ENCODE data around the gene LNX2.

Gene LNX2

DNA sequence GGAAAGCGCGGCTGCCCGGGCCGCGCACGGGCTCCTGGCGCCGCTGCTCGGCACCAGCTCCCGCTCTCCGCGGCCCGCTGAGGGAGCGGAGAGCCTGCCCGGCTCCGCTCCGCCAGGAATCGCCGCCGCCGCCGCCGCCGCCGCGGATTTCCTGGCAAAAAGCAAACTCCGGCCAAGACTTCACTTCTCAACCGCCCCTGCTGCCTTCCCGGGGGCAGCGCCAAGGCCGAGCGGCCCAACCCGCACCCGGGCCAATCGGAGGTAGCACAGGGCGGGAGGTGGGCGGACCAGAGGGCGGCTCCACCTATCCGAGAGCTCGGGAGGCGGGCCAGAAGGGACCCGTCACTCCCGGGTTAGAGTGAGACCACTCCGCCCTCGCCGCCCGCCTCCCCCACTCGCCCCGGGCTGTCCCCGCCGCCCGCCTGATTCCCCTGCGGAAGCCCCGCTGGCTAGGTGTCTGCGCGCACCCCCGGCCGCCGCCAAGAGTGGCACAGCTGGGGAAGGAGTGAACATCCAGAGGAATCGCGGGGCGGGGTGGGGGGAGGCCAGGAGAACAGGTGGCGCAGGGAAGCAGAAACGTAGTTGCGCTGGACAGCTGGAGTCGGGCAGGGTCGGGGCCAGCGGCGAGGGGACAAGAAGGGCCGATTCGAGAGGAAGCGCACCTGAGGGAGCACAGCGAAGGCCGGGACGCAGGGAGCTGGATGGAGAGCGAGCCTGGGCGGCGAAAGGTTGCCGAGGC, at the start of gene LNX2:
TSS of gene LNX2 (minus strand) at position 153 of the 739 bp plus-strand sequence. CDS start 38,826 bp downstream, outside the sequence.
- peak; percentile 96 for DNase-seq

DNA sequence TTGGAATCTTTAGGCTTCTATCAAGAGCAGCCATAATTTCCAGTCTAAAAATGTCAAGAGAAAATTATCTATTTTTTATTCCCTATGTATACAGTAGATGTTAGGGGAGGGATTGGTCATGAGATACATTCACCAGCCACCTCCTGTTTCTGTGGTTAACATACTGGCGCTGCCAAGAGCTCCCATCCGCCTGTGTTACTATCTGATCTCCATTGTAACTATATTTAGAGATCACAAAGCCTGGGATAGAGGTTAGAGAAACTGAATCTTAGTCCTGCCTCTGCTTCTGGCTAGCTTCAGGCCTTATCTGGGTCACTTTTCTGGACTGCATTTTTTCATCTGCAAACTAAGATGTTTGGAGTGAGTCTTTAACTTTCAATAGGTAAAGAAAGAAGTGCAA, 47.6 kb upstream of the LNX2 start:
- DNase-seq: no peak

DNA sequence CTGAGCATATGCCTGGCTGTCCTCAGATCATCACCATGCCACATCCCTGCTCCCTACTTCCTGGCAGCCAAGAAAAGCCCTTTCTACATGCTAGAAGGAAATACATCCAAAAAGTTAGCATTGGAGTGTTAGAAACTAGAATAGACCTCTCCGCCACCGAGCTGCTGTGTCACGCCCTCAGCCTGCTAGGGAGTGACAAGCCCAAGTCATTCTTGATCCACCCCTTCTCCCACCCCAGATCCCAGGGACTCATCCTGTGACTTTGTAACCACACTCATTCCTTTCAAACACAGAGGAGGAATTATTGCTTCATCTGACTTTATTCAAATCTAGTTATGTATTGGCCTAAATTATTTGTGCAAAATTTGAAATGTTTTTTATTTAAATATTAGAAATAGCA, 46.6 kb upstream of the LNX2 start:
- no peak for DNase-seq

- no peak for DNase-seq
These were observed 45.4 kb upstream of the LNX2 start for GRCh38 chr13:27665761-27666160.

DNA sequence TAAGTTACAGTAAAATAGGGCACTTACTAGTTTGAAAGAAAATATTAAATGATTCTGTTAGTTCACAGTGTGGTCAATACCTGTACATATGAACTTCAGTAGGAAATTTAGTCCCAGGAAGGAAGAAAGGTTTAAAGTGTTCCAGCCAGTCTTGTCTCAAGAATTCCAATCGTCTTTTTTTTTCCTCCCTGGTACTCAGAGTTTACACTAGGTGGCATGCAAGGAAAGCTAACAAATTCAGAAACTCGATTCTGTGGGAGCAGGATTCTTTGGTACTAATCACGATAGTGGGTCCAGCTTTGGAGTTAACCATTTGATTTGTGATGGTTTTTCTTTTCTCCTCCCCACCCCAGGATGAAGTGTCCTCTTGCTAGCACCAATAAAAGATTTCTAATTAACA, 45.0 kb upstream of the LNX2 start:
- DNase-seq: peak; percentile 8

DNA sequence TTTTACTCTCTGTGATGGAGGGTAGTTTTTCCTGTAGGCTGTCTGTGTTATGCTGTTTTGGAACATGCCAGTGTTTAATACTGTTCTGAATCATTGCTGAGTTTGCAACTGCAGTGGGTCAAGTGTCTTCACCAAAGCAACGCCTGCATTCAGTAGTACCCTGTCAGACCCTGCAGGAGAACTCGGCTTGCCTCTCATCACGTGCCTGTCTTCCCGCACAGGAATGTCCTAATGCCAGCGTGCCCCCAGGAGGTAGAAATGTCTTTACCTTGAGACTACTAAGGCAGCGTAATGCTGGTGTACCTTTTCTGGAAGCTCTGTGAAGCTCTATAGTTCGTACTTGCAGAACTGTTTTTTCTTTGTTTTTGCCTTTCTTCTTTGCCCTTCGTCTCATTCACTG, 43.6 kb upstream of the LNX2 start:
- no peak for DNase-seq

- DNase-seq: peak; percentile 2
These were observed 42.6 kb upstream of the LNX2 start for GRCh38 chr13:27662738-27663470.

DNA sequence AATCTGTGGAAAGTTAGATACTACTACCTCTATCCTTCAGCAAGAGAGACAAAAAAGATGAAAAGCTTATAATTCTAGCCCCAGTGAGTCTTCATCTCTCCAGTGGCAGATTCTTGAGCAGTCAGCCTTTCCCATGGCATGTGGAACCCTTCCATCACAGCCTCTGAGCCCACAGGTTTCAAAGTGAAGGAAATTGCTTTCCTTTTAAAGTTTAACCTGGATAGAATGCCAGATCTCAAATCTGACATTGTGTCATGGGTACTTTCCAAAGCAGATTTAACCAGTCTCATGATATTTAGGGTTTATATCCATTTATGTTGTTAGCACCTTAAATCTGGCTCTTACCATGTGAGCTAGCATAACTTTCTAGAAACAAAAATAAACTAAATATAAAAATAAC, 40.7 kb upstream of the LNX2 start:
- no peak for DNase-seq

DNA sequence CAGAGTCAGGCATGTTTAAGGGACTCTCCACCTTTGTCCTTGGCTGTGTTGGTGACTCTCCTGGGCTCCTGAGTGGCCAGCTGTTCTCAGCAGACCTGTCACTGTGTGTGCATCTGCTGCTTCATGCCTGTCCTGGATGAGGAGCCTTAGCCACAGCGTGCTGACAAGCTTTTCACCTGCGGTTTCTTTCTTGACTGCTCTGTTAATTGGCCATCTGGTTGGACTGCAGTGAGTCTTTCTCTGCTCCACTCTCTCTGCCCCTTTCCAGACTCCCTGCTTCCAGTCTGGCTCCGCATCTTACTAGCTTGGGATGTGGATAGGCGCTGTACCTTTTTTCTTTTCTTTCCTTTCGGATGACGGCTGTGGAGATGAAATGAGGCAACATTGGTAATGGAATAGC, 40.2 kb upstream of the LNX2 start:
- peak; percentile 86 for DNase-seq

- DNase-seq: peak; percentile 80
These were observed 39.0 kb upstream of the LNX2 start for GRCh38 chr13:27659145-27659865.

- DNase-seq: no peak
These were observed 38.2 kb upstream of the LNX2 start for GRCh38 chr13:27658546-27658945.

DNA sequence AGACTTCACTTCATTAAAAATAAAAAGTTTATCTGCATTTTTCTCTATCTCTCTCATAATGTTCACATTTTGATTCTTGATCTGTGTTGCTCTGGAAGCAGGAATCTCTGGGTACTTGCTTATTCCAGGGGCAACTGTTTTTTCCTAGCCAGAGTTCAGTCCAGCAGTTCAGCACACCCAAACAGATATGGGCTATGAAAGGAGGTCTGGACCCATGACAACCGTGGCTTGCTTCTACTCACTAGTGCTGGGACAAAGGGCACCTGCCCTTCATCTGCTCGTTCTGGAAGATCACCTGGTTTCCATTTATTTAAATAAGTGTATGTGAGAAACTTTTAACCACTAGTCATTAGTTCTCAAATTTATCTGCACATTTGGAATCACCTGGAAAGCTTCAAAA, 37.4 kb upstream of the LNX2 start:
- DNase-seq: no peak

GRCh38 chr13:27654816-27655215, 34.5 kb upstream of the LNX2 start:
- no peak for DNase-seq

DNA sequence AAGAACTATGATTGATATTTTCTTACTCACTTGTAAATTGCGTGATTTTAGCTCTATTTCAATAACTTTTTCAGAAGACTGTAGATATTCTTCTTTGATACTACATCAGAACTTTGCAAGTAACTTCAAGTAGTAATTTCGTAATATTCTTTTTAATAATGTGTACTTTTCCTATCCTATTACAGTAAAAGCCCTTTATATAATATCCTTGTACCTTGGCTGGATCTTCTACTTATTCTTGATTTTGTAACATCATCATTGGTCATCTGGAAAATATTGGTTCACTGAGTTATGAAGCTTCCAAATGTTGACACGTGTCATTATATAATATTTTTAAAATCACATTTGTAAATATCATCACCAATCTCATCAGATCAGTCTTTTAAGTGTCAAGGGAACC, 33.7 kb upstream of the LNX2 start:
- DNase-seq: no peak

- no peak for DNase-seq
These were observed 30.0 kb upstream of the LNX2 start for GRCh38 chr13:27650312-27650711.

DNA sequence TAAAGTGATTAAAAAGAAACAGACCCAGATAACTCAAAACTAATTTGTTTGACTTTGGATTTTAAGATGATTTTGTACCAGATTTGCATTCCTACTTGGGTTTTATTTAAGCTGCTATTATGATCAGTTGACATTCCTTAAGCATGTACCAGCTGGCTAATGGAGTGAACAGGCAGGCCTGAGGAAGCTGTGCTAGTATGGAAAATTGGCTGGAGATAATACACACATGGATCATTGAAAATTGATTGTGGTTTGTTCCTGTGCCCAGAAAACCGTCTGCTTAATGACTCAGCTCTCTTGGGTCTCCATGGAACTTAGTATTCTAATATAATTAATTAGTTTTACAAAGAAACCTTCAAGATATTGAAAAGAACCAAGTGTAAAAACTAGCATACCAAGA, 24.0 kb upstream of the LNX2 start:
- peak; percentile 17 for DNase-seq

DNA sequence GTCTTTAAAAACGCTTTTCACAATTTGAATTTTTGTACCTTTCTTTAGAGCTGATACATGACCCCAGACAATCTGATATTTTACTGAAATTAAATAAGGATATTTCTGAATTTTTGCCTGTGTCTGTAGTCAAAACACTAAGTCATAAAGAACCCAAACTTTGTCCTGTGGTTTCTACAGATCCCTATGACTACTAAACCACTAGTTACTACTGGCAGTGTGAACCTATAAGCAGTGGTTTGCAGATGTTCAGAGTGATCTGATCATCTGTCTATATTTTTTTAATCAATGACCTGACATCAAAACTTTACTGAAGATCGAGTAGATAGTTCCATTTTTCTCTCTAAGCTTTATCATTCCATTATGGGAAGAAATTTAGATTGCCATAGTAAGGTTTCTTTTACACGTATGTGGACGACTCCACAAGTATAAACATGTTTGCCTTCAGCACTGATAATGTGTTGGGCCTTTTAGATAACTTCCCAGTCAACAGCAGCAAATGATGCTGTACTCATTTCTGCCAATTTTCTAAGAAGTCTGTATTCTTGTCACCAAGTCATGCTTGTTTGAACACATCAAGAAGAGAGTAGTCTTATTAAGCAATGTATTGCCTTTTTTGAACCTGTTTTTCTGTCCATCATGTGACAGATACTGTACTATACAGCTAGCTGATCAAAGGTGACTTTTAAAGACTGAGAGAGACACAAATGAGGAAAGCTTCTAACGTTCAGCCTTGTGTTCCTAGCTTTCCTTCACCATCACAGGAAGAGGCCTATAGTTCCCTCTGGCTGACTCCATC, 23.2 kb upstream of the LNX2 start:
- DNase-seq: no peak

DNA sequence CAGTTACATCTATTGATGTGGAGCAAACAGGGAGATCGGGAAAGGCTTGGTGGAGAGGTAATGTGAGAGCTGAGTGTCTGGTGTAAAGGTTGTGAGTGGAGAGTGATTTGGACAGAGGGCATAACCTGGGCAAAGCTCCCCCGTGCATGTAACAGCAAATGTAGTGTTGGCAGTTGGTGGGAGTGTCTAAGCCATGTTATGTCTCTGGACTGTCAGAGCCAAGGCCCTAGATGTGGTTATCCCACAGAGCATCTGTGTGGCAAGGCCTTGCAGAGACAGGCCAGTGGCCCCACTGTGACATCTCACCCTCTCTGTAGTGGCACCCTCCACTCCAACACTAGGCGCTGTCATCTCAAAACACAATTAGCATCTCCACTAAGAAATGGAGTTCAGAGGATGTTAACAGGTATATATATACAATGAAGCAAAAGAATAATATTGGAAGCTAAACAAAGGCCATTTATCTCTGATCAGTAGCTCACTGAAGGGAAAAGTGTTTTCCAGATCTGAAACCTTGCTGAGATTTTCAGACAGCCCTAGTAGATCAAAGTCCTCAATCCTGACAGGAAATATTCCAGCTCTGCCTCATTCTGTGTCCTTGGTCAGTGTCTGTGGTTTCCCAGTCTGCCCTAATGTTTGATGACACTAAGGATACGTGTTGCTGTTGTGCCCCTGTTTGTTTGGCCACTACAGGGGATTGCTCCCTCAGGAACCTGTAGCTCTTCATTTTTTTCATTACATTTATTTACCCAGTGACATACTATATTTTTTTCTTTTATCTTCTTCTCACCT, 21.6 kb upstream of the LNX2 start:
- DNase-seq: peak; percentile 9

GRCh38 chr13:27639186-27639585, 18.9 kb upstream of the LNX2 start:
- no peak for DNase-seq

DNA sequence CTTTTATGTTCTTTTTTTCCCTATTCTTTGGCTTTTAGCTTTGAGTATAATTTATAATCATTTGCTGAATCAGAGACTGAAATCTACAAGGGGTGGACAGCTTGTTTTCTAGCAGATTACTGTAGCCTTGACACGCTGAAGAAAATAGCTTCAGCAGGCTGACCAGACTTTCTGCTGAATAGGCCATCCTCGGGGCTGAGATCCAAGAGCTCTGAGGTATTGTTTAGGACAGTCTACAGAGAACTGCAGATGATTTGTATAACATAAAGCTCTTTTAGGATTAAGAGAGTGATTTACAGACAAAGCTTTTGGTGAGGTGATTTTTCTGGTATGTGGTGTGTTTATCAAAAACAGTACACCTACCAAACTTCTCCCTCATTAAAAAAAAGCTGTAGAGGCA, 18.2 kb upstream of the LNX2 start:
- DNase-seq: peak; percentile 0

DNA sequence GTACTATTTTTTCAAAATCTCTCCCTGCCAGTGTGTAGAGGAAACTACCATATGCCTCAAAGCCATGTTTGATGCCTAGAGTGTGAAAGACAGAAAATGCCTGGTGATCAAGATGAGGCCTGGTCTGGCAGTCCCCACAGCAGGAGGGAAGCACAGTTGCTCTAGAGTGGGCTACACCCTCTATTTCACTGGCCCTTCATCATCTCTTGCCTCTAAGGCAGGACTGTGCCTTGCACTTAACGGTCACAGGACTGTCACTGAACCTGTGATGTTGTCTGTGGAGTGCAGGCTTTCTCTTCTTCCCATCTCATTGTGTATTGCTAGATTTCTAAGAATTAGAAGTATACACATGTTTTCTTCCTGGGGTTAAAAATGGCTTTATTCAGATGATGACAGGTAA, 17.7 kb upstream of the LNX2 start:
- DNase-seq: peak; percentile 41

- DNase-seq: peak; percentile 29
These were observed 16.9 kb upstream of the LNX2 start for GRCh38 chr13:27637289-27637626.
